Esophagus squamous epithelium (tissue), 5 donors: ENCODE results near the gene SMIM5. TPM values are rescaled to one million over a fixed set of nuclear protein-coding genes. Genes with fewer than 3 reads are reported as not detected.

Experiments
- DNase-seq: peaks from one replicate; lab custom pipeline; 2025; lab: John Stamatoyannopoulos, UW
- H3K27ac ChIP-seq, 4 donors: fragments of 200-600 bp; sonication (generic); one replicate each; pipeline ENCODE4 v1.5.1; 2016 to 2019; ENCODE audit warnings: mild to moderate bottlenecking in 1 of 4
- H3K27me3 ChIP-seq, 4 donors: fragments of 200-600 bp; sonication (generic); 1 replicate in 3 of 4; 2 replicates in 1 of 4; pipeline versions ENCODE4 v1.5.1 to v1.6.0; 2017 to 2021; ENCODE audit warnings: antibody characterized with exemption in 1 of 4
- H3K36me3 ChIP-seq, 3 donors: fragments of 200-600 bp; sonication (generic); one replicate each; pipeline ENCODE4 v1.5.1; 2016 to 2019
- H3K4me1 ChIP-seq, 3 donors: fragments of 200-600 bp; sonication (generic); one replicate each; pipeline ENCODE4 v1.5.1; 2017 to 2019
- H3K4me3 ChIP-seq, 4 donors: fragments of 200-600 bp; sonication (generic); 1 replicate in 3 of 4; 2 replicates in 1 of 4; pipeline ENCODE4 v1.5.1; 2016 to 2019; ENCODE audit warnings: mild to moderate bottlenecking in 2 of 4, moderate library complexity in 1 of 4
- H3K9me3 ChIP-seq, 3 donors: fragments of 200-600 bp; sonication (generic); one replicate each; pipeline ENCODE4 v1.5.1; 2016 to 2019
- CTCF ChIP-seq, 6 experiments: fragments of 450-650 bp in 4 of 6; fragments of 200-600 bp in 2 of 6; sonication (generic) in 2 of 6; IDR thresholded peaks; one replicate each; pipeline ENCODE4 v1.5.1; 2016 to 2019; ENCODE audit warnings: antibody characterized with exemption in 6 of 6, mild to moderate bottlenecking in 4 of 6, moderate library complexity in 4 of 6
- POLR2A ChIP-seq, 4 donors: fragments of 450-650 bp; IDR thresholded peaks; one replicate each; pipeline ENCODE4 v1.6.1; 2017; ENCODE audit warnings: antibody characterized with exemption in 4 of 4, mild to moderate bottlenecking in 4 of 4, moderate library complexity in 3 of 4
- WGBS, 2 donors: methylation state at CpG; one replicate each; pipeline ENCODE4 v1.1.5; 2018; 5-methylcytosine and 5-hydroxymethylcytosine counted together
- intact Hi-C: fragments of 100-400 bp; cut with DNase I; formaldehyde crosslinking; loops from one replicate; pipeline ENCODE4 v1.15.0; 2022
- total RNA-seq, 4 donors: library from RNA; depleted of rRNA; stranded (reverse); fragments of >200 nt; gene quantifications; one replicate each; pipeline ENCODE4 v1.1.0, GENCODE V29; 2016
- donor health status: DM: yes; HTN: yes; CAD: no.

Gene SMIM5
- total RNA-seq, 4 donors from 2014 or later: 7.4 to 16.8 (median 8.6) TPM

- Histone ChIP-seq H3K27me3 (no peaks in the 10 kb centered on the region), H3K4me3 (no peak overlapping the region), H3K36me3 (peaks cover 0 to 55% (median 0%) of the 10 kb centered on the region in 3 donors), H3K27ac (peak overlapping the region in 1 of 4 donors; percentile 58), H3K9me3 (no peaks in the 10 kb centered on the region), H3K4me1 (peaks cover 0 to 31% (median 8%) of the 10 kb centered on the region in 3 donors)
- WGBS, 2 donors: 92 to 94% methylated on average over 14 to 17 of the region's 20 CpGs
- TF ChIP-seq CTCF (IDR thresholded peaks at IDR 0.05): no peak
- no peak for TF ChIP-seq POLR2A (IDR thresholded peaks at IDR 0.05)
- DNase-seq: no peak
- intact Hi-C loops: no loop called here
Measured at GRCh38 chr17:75611851-75612429, 21.3 kb upstream of the SMIM5 start.

- Histone ChIP-seq H3K27ac (no peak overlapping the region), H3K4me3 (no peak overlapping the region), H3K9me3 (no peaks in the 10 kb centered on the region), H3K27me3 (no peaks in the 10 kb centered on the region), H3K36me3 (peaks cover 0 to 66% (median 0%) of the 10 kb centered on the region in 3 donors), H3K4me1 (peaks cover 0 to 31% (median 8%) of the 10 kb centered on the region in 3 donors)
- 80 to 86% methylated on average over 1 of the region's 27 CpGs for WGBS, 2 donors
- intact Hi-C loops: no loop called here
- TF ChIP-seq CTCF (IDR thresholded peaks at IDR 0.05) (no peak), POLR2A (IDR thresholded peaks at IDR 0.05) (no peak)
- no peak for DNase-seq
Measured at GRCh38 chr17:75612906-75613626, 20.2 kb upstream of the SMIM5 start.

- Histone ChIP-seq H3K27me3 (no peaks in the 10 kb centered on the region), H3K36me3 (peaks cover 0 to 75% (median 0%) of the 10 kb centered on the region in 3 donors), H3K27ac (no peak overlapping the region), H3K4me3 (no peak overlapping the region), H3K4me1 (peaks cover 0 to 31% (median 8%) of the 10 kb centered on the region in 3 donors), H3K9me3 (no peaks in the 10 kb centered on the region)
- peak in 1 of 6 experiments; percentile 18 for TF ChIP-seq CTCF (IDR thresholded peaks at IDR 0.05)
- no peak for TF ChIP-seq POLR2A (IDR thresholded peaks at IDR 0.05)
- intact Hi-C loops: no loop called here
- no peak for DNase-seq
- 85 to 86% methylated on average over 6 to 7 of the region's 12 CpGs for WGBS, 2 donors
Measured at GRCh38 chr17:75614006-75614405, 19.2 kb upstream of the SMIM5 start.

- intact Hi-C loops: no loop called here
- H3K9me3 ChIP-seq: no peaks in the 10 kb centered on the region
- H3K27me3 ChIP-seq: no peaks in the 10 kb centered on the region
- DNase-seq: no peak
- peaks cover 0 to 82% (median 0%) of the 10 kb centered on the region in 3 donors for H3K36me3 ChIP-seq
- H3K4me1 ChIP-seq: peaks cover 0 to 31% (median 8%) of the 10 kb centered on the region in 3 donors
- H3K4me3 ChIP-seq: no peak overlapping the region
- TF ChIP-seq CTCF (IDR thresholded peaks at IDR 0.05) (no peak), POLR2A (IDR thresholded peaks at IDR 0.05) (no peak)
- 85% methylated on average over 5 of the region's 19 CpGs; no CpG with 5 or more reads in 1 of the 2 donors for WGBS, 2 donors
- no peak overlapping the region for H3K27ac ChIP-seq
Measured at GRCh38 chr17:75614556-75615270, 18.5 kb upstream of the SMIM5 start.
